Measurements from ENCODE around the gene MICU1.
"Not testable (repeated sequence)": the region's sequence is repeated elsewhere in the genome, so short reads cannot be mapped to it uniquely, and the experiment has no call there.

MICU1 gene

GRCh38 chr10:72386916-72387586, 238.8 kb downstream of the MICU1 start:
- no peak for DNase-seq (ENCODE audit: low read depth in 3 of 3)

GRCh38 chr10:72385724-72386123, 240.2 kb downstream of the MICU1 start:
- no peak for DNase-seq (ENCODE audit: low read depth in 3 of 3)

GRCh38 chr10:72384982-72385381, 240.9 kb downstream of the MICU1 start:
- not testable (repeated sequence) for DNase-seq (ENCODE audit: low read depth in 3 of 3)

- no peak for DNase-seq (ENCODE audit: low read depth in 3 of 3)
Measured at GRCh38 chr10:72379776-72380175, 246.1 kb downstream of the MICU1 start.

- no peak for DNase-seq (ENCODE audit: low read depth in 3 of 3)
Measured at GRCh38 chr10:72379062-72379461, 246.8 kb downstream of the MICU1 start.

GRCh38 chr10:72375585-72375984, 250.3 kb downstream of the MICU1 start:
- no peak for DNase-seq (ENCODE audit: low read depth in 3 of 3)

GRCh38 chr10:72375173-72375572, 250.7 kb downstream of the MICU1 start:
- DNase-seq (ENCODE audit: low read depth in 3 of 3) = no peak

GRCh38 chr10:72370201-72370722, 255.6 kb downstream of the MICU1 start:
- no peak for DNase-seq (ENCODE audit: low read depth in 3 of 3)

GRCh38 chr10:72367301-72367960, 258.4 kb downstream of the MICU1 start:
- no peak for DNase-seq (ENCODE audit: low read depth in 3 of 3)

- DNase-seq (ENCODE audit: low read depth in 3 of 3) = no peak
Measured at GRCh38 chr10:72365106-72365895, 260.6 kb downstream of the MICU1 start.

- peak; percentile 58 to 78 (median 71) for DNase-seq (ENCODE audit: low read depth in 3 of 3)
Measured at GRCh38 chr10:72364239-72364777, 261.6 kb downstream of the MICU1 start.

GRCh38 chr10:72356987-72357386, 268.9 kb downstream of the MICU1 start:
- DNase-seq (ENCODE audit: low read depth in 3 of 3) = no peak

GRCh38 chr10:72356115-72356514, 269.8 kb downstream of the MICU1 start:
- no peak for DNase-seq (ENCODE audit: low read depth in 3 of 3)

- no peak for DNase-seq (ENCODE audit: low read depth in 3 of 3)
Measured at GRCh38 chr10:72355214-72355555, 270.7 kb downstream of the MICU1 start.

GRCh38 chr10:72354356-72355213, 271.3 kb downstream of the MICU1 start, which contains the start of gene DNAJB12:
Gene DNAJB12, minus strand, starts transcription at chr10:72354919. Its CDS starts 22 bp downstream, at chr10:72354897.
- peak; percentile 78 to 85 (median 83) for DNase-seq (ENCODE audit: low read depth in 3 of 3)

GRCh38 chr10:72353965-72354355, 271.9 kb downstream of the MICU1 start:
- DNase-seq (ENCODE audit: low read depth in 3 of 3) = no peak

- no peak for DNase-seq (ENCODE audit: low read depth in 3 of 3)
Measured at GRCh38 chr10:72353028-72353964, 272.6 kb downstream of the MICU1 start.

- no peak for DNase-seq (ENCODE audit: low read depth in 3 of 3)
Measured at GRCh38 chr10:72351479-72351878, 274.4 kb downstream of the MICU1 start.

- DNase-seq (ENCODE audit: low read depth in 3 of 3) = no peak
Measured at GRCh38 chr10:72349438-72349837, 276.4 kb downstream of the MICU1 start.

- no peak for DNase-seq (ENCODE audit: low read depth in 3 of 3)
Measured at GRCh38 chr10:72348282-72348681, 277.6 kb downstream of the MICU1 start.
